HG02943 (cell line): ENCODE results near the gene ARHGEF10L.

Experiments used
- ATAC-seq: cut with Tn5 transposase; IDR thresholded peaks from one replicate; pipeline ENCODE4 v1.9.1; 2021; ENCODE audit warnings: mild to moderate bottlenecking, low read depth, moderate library complexity; ENCODE audit not compliant: unreplicated experiment

Gene ARHGEF10L

GRCh38 chr1:17546946-17547670 lies 7.6 kb downstream of the ARHGEF10L start:
- ATAC-seq, result no peak

- ATAC-seq, result no peak
These were observed 9.9 kb downstream of the ARHGEF10L start for GRCh38 chr1:17549384-17549783.

- no peak for ATAC-seq
These were observed 11.5 kb downstream of the ARHGEF10L start for GRCh38 chr1:17550729-17551584.

GRCh38 chr1:17551755-17552234 lies 12.3 kb downstream of the ARHGEF10L start:
- no peak for ATAC-seq

- ATAC-seq, result no peak
These were observed 14.6 kb downstream of the ARHGEF10L start for GRCh38 chr1:17553975-17554700.

GRCh38 chr1:17554954-17555353 lies 15.5 kb downstream of the ARHGEF10L start:
- ATAC-seq, result no peak

GRCh38 chr1:17557986-17558385 lies 18.5 kb downstream of the ARHGEF10L start:
- no peak for ATAC-seq

GRCh38 chr1:17558541-17558940 lies 19.0 kb downstream of the ARHGEF10L start:
- ATAC-seq, result no peak

DNA sequence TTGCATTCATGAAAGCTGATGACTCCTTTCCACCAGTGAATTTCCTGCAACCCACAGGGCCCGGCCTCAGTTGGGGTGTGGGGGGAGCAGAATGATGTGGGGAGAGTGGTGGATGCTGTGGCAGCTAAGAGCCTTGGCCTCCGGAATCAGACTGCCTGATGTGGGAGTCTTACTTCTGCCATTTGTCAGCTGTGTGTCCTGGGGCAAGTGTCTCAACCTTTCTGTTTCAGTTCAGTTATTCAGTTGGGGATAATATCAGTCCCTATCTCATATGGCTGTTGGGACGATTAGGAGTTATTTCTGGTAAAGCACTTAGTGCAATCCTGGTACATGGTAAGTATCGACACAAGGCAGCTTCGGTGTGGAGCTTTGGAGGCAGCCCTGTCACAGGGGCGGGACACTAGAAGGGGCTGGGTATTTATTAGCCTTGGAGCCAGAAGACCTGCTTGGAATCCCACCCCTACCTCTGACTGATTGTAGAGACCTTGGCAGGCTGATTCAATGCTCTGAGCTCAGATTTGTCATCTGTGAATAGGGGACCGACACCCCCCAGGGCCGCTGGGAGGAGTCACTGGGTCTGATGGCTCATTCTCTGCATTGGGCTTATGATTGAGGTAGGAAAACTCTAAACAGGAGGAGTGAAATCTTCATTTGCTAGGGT lies 19.6 kb downstream of the ARHGEF10L start:
- no peak for ATAC-seq

- no peak for ATAC-seq
These were observed 20.3 kb downstream of the ARHGEF10L start for GRCh38 chr1:17559615-17560419.

DNA sequence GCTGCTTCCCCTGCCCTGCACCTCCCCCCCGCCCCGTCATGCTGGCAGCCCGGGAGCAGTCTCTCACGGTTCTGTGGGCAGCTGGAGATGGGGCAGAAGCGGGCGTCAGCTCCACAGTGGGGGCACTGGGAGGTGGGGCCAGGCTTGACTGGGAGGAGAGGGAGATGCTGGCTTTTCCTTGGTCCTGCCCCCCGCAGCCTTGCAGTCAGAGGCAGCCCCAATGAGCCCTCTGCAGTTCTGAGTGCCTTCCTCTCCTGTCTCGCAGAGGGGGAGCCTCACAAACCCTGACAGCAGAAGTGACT lies 21.7 kb downstream of the ARHGEF10L start:
- ATAC-seq, result no peak

DNA sequence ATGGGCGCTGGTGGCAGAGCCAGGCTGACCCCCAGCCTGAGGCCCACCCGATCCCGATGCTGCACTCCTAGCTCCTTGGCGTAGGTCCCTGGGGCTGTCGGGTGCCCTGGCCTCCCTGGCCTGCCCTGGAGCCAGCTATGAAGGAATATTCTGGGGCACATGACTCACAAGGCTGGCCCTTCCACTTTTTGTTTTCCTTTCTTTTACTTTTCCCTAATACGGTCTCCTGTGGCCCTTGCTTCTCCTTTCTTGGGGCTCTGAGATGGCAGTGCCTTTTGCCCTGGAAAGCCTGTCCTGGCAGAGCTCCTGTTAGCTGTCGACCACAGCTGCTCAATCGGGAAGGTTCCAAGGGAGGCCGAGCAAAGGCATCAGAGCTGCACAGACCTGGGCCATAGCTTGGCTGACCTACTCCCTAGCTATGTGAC lies 22.1 kb downstream of the ARHGEF10L start:
- no peak for ATAC-seq

DNA sequence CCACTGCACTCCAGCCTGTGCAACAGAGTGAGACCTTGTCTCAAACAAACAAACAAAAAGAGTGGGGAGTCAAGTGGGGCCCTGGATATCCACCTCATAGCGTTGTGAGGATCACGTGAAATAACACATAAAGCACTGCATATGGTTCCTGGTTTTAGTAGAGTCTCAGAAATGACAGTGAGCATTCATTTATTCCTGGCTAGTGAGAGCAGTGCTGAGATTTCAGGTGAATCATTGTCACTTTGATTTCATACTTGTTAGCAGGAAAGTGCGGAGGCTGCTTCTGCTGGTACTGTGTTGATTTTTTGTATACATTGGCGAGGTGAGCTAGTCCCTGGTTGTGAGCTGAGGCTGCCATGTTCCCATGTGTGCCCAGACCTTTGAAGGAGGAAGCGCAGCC lies 22.9 kb downstream of the ARHGEF10L start:
- ATAC-seq, result no peak

DNA sequence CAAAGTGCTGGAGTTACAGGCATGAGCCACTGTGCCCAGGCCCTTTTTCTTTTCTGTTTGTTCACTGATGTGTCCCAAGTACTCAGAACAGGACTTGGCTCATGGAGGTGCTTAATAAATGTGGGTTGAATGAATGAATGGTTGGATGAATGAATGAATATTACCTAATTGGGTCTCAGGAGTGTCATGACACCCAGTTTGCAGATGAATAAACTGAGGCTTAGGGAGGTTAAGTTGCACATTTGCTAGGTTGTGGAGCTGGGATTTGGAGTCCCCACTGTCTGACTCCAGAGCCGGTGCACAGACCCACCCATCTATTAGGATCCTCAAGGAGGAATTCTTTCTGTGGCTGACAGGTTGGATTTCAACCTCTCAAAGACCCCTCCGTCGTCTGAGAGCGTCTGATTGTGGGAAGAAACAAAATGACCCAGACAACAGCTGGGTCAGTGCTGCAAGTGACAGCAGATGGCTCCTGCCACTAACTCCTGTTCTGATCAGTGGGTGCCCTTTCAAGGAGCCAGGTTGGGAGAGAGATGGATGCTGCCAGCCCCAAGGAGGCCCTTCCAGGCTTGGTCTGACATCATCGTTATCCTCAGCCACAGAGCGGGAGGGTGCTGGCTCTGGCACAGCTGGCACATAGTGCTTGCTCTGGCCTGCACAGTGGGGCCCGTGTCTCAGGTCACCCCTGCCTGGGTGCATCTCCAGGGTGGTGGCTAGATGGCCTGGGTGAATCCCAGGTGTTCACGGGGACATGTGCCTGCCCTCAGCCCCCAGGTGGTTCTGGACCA lies 24.2 kb downstream of the ARHGEF10L start:
- no peak for ATAC-seq

DNA sequence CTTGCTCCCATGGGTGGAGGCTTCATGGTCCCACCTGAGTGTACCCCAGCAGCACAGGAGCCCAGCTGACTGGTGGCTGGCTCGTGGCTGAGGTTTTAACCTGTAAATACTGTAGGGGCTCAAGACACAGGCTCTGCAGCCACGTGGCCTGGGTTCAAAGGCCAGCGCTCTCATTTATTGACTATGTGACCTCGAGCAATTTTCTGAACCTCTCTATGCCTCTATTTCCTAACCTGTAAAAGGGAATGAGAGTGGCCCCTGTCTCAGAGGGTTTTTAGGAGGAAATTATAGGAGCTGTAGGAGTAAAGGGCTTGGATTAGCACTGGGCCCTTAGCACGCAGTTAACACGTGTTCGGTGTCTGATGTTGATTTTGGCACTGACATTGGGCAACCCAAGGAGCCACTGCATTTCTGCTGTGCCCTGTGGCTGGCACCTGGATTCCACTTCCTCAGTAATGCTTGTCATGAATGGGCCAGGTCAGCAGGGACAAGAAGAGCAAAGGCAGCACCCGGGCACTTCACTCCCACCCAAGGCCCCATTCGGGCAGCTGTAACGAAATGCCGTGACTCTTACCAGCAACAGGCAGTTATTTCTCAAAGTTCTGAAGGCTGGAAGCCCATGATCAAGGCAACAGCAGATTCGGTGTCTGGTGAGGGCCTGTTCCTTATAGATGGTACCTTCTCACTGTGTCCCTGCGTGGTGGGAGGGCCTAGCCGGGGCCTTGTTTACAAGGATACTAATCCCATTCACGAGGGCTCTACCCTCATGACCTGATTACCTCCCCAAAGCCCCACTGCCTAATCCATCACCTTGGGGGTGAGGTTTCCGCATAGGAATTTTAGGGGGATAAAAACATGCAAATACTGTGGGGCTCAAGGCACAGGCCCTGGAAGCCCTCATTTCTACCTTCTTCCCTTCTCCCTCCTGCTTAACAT lies 25.2 kb downstream of the ARHGEF10L start:
- ATAC-seq, result no peak

DNA sequence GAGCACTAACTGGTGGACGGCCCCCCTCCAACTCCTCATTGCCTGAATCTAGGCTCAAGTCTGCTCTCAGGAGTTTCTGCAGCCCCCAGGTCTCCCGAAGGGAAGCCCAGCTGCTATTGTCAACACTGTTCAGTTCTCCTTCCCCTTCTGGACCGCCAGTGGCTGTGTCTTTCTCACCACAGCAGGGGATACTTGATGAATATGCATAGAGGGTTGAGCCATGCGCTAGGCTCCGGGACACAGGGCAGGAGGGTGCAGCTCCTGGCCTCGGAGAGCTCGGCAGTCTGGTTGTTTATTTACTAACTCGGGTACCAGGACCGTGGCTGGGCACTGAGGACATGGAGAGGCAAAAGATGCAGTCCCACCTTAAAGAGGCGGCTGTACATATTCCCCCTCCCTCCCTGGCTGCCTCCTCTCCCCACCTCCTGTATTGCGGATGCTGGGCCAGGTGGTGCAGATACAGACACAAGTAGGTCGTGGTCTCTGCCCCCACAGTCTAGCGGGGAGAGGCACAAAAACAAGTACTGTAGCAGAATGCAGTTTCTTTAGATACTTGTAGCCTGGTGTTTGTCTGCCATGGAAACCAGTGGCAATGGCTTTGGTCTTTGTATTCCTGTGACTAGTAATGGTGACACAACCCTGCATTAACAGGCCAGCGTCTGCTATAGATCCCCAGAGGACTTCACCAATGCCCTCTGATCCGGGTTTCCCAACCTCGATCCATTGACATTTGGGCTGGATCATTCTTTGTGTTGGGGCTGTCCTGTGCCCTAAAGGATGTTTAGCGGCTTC lies 26.2 kb downstream of the ARHGEF10L start:
- no peak for ATAC-seq

DNA sequence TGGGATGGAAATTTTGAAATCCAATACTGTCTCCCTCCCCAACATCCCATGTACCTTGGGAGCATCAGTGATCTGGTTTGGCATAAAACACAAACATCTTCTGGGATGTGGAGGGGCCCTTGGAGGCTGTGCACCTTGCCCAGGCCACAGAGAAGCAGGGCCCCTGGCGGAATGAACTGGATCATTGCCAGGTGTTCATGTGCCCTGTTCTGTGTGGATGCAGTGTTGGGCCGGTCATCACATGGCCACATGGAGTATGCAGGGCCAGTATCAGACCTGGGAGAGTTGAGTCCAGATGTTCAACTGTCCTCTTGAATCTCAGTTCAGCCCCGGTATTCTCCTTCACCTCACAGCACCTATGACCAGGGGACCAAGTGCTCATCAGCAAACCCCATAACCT lies 26.9 kb downstream of the ARHGEF10L start:
- no peak for ATAC-seq
